UCSD-AML1 (cell line): ENCODE data around the gene TLE5.
A peak's percentile ranks its signal among the peaks of the same experiment; 100 is the strongest.

ENCODE experiments used
- DNase-seq: peaks from one replicate; lab custom pipeline; 2025; ENCODE audit not compliant: unreplicated experiment; lab: John Stamatoyannopoulos, UW

Gene TLE5

GRCh38 chr19:3062165-3063105 lies at the start of gene TLE5:
Gene TLE5 (minus strand): TSS chr19:3062495. CDS start chr19:3062200, 295 bp downstream.
- DNase-seq, result peak; percentile 55

- no peak for DNase-seq
Observed at GRCh38 chr19:3111586-3112247, 49.4 kb upstream of the TLE5 start.

GRCh38 chr19:3110126-3110825 lies 48.0 kb upstream of the TLE5 start:
- DNase-seq, result no peak

GRCh38 chr19:3109491-3109890 lies 47.2 kb upstream of the TLE5 start:
- DNase-seq, result no peak

GRCh38 chr19:3108775-3109174 lies 46.5 kb upstream of the TLE5 start:
- peak; percentile 70 for DNase-seq

- DNase-seq, result no peak
Observed at GRCh38 chr19:3107658-3108057, 45.4 kb upstream of the TLE5 start.

- DNase-seq, result no peak
Observed at GRCh38 chr19:3106509-3107141, 44.3 kb upstream of the TLE5 start.

GRCh38 chr19:3105641-3106508 lies 43.6 kb upstream of the TLE5 start:
- DNase-seq, result no peak

GRCh38 chr19:3104708-3104983 lies 42.4 kb upstream of the TLE5 start:
- no peak for DNase-seq

GRCh38 chr19:3102239-3103140 lies 40.2 kb upstream of the TLE5 start:
- no peak for DNase-seq

- no peak for DNase-seq
Observed at GRCh38 chr19:3100747-3101730, 38.7 kb upstream of the TLE5 start.

GRCh38 chr19:3100331-3100730 lies 38.0 kb upstream of the TLE5 start:
- DNase-seq, result no peak

GRCh38 chr19:3099347-3100145 lies 37.3 kb upstream of the TLE5 start:
- no peak for DNase-seq

- DNase-seq, result peak; percentile 24
Observed at GRCh38 chr19:3098515-3099346, 36.4 kb upstream of the TLE5 start.

GRCh38 chr19:3098141-3098514 lies 35.8 kb upstream of the TLE5 start:
- no peak for DNase-seq

GRCh38 chr19:3097442-3097871 lies 35.2 kb upstream of the TLE5 start:
- DNase-seq, result no peak
